Iris pigment epithelial cell (primary cell): ENCODE measurements around the gene SETD1B.
A peak's percentile ranks its signal among the peaks of the same experiment; 100 is the strongest.
"Not testable (repeated sequence)": the region's sequence is repeated elsewhere in the genome, so short reads cannot be mapped to it uniquely, and the experiment has no call there.

Experiments
- DNase-seq: peaks from one replicate; pipeline ENCODE4 v3.0.0-alpha.2; 2011; ENCODE audit warnings: low read depth

Gene SETD1B

GRCh38 chr12:121825041-121825523 lies 21.3 kb downstream of the SETD1B start:
- no peak for DNase-seq

- DNase-seq, result no peak
These were observed 22.7 kb downstream of the SETD1B start for GRCh38 chr12:121826318-121827150.

GRCh38 chr12:121827351-121828099 lies 23.7 kb downstream of the SETD1B start:
- no peak for DNase-seq

- DNase-seq, result no peak
These were observed 24.5 kb downstream of the SETD1B start for GRCh38 chr12:121828306-121828705.

- no peak for DNase-seq
These were observed 25.0 kb downstream of the SETD1B start for GRCh38 chr12:121828826-121829225.

GRCh38 chr12:121829250-121829918 lies 25.6 kb downstream of the SETD1B start:
- DNase-seq, result no peak

- DNase-seq, result no peak
These were observed 26.3 kb downstream of the SETD1B start for GRCh38 chr12:121830134-121830533.

GRCh38 chr12:121830588-121831265 lies 26.9 kb downstream of the SETD1B start:
- no peak for DNase-seq

GRCh38 chr12:121831571-121832245 lies 27.9 kb downstream of the SETD1B start:
- no peak for DNase-seq

GRCh38 chr12:121837680-121838079 lies 33.9 kb downstream of the SETD1B start:
- DNase-seq, result no peak

GRCh38 chr12:121838126-121838525 lies 34.3 kb downstream of the SETD1B start:
- DNase-seq, result no peak

- peak; percentile 97 for DNase-seq
These were observed 35.5 kb downstream of the SETD1B start for GRCh38 chr12:121839106-121839992.

- no peak for DNase-seq
These were observed 36.4 kb downstream of the SETD1B start for GRCh38 chr12:121839993-121840761.

GRCh38 chr12:121843236-121843982 lies 39.6 kb downstream of the SETD1B start:
- DNase-seq, result no peak

GRCh38 chr12:121845701-121846100 lies 41.9 kb downstream of the SETD1B start:
- DNase-seq, result no peak

- no peak for DNase-seq
These were observed 45.4 kb downstream of the SETD1B start for GRCh38 chr12:121849211-121849610.

- DNase-seq, result no peak
These were observed 45.9 kb downstream of the SETD1B start for GRCh38 chr12:121849665-121850064.

GRCh38 chr12:121852392-121852791 lies 48.6 kb downstream of the SETD1B start:
- not testable (repeated sequence) for DNase-seq
